ENCODE measurements around the gene SERPINB3. TPM values are rescaled to one million over a fixed set of nuclear protein-coding genes. Genes with fewer than 3 reads are reported as not detected.
"Not testable (repeated sequence)": the region's sequence is repeated elsewhere in the genome, so short reads cannot be mapped to it uniquely, and the experiment has no call there.

Gene SERPINB3
- total RNA-seq, 2 experiments from 2014 or later = not detected

DNA sequence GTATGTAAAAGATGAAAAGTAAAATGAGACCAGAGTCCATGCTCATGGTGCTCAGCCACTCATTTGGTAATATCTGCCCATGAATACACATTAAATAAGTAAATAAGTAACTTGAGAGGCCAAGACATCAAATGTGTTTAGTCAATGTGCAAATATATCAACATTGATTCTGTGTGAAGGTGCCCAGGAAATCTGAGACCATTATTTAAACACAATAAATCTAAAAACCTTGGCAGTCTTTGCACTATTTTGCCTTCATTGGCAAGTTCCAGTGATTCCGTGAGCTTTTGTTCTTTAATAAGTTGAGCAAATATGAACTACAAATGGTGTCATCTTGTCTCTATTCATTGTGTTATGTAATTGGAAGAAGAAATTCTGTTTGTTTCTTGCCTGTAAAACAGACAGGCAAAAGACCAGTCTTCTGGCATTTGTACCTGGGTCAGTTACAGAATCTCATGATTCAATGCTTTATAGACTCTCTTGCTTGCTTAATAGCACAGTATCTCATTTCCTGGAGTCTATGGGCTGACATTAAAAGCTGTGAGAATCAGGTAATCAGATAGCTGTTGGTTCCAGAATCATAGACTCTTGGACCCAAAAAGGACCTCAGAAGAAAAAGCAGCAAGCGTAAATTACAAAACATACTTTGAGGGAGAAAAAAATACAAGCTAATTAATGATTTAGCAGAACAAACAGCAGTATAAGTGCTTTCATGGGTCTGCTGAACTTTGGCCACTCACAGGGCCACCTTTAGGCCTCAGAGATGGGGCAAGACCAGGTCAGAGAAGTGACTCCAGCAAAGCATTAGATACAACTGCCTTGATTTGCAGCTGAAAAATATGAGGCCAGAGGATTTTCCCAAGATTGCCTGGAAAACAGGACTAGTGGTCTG, 20.0 kb upstream of the SERPINB3 start:
- ChIA-PET POLR2A (no interaction called here), CTCF (no interaction called here)
- Mint-ChIP-seq H3K4me3 (no peak overlapping the region), H3K4me1 (ENCODE audit: low read depth) (no peaks in the 10 kb centered on the region), H3K27me3 (peaks cover 2% of the 10 kb centered on the region), H3K36me3 (no peaks in the 10 kb centered on the region), H3K9me3 (no peaks in the 10 kb centered on the region), H3K27ac (no peak overlapping the region)
- no peak for DNase-seq
- intact Hi-C loops (cut with micrococcal nuclease) = no loop called here

DNA sequence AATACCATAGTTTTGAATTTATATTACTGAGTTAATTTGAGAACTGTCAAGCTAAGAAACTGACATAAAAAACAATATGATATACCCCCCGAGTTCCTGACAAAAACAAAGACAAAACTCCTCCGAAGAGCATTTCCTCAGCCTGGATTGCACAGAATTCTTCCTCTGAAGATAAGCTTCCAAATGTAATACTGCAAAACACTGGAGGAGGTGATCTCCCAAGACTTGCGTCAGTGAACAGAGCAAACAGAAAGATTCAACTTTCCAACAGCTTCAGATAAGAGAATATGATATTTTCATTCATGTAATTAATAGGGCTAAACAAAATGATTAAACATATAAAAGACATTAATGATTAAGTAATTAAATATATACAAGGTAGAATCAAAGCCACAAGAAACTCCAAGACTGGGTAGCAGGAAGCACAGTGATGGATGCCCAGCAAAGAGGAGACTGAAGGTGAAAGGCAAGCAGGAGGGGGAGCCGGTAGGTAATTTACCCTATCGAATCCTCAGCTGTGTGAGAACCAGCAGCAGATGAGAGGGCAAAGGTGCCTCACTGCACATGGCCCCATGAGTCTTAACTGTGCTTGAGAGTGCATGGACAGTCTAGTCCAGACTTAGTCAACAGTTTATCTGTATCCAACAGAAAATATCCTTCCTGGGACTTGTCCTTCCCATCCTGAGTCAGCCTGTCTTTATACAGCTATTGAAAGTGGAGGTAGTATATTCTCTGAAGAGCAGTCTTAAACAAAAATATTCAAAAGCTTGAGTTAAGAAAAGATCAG, 18.3 kb upstream of the SERPINB3 start:
- no peak overlapping the region for H3K27ac Mint-ChIP-seq
- no peak overlapping the region for H3K4me3 Mint-ChIP-seq
- no peaks in the 10 kb centered on the region for H3K4me1 Mint-ChIP-seq (ENCODE audit: low read depth)
- H3K9me3 Mint-ChIP-seq = no peaks in the 10 kb centered on the region
- peaks cover 2% of the 10 kb centered on the region for H3K27me3 Mint-ChIP-seq
- DNase-seq = no peak
- no peaks in the 10 kb centered on the region for H3K36me3 Mint-ChIP-seq
- POLR2A ChIA-PET = no interaction called here
- CTCF ChIA-PET = no interaction called here
- intact Hi-C loops (cut with micrococcal nuclease) = no loop called here

DNA sequence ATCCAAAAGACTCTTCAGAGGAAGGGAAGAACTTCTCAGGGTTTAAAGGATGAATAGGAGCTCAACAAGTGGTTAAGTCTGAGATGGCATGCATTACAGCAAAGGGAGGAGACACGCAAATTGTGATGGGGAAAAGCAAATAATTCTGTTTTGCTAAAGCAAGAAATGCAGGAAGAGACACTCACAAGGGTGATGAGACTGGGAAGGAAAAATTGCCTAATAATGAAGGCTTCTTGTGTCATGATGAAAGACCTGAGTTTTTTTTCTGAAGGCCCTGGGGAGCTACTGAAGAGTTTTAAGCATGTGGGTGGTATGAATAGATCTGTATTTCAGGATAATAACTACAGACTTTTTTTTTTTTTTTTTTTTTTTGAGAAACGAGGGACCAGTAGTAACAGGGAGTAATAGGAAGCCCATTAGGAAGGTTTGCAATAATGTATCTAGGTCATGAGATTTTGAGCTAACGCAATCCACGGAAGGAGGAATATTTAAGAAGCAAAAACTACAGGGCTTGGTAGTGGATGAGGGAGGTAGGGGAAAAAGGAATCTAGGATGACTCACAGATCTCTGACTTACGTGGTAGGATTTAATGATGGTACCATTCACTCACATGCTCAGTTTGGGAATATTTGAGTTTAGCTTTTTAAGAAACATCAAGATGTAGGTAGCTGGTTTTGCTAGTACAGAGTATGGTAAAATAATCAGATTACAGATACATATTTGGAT, 16.0 kb upstream of the SERPINB3 start:
- Mint-ChIP-seq H3K36me3 (no peaks in the 10 kb centered on the region), H3K9me3 (no peaks in the 10 kb centered on the region), H3K27me3 (no peaks in the 10 kb centered on the region), H3K27ac (no peak overlapping the region), H3K4me1 (ENCODE audit: low read depth) (no peaks in the 10 kb centered on the region), H3K4me3 (no peak overlapping the region)
- ChIA-PET POLR2A (no interaction called here), CTCF (no interaction called here)
- intact Hi-C loops (cut with micrococcal nuclease) = no loop called here
- DNase-seq = no peak

DNA sequence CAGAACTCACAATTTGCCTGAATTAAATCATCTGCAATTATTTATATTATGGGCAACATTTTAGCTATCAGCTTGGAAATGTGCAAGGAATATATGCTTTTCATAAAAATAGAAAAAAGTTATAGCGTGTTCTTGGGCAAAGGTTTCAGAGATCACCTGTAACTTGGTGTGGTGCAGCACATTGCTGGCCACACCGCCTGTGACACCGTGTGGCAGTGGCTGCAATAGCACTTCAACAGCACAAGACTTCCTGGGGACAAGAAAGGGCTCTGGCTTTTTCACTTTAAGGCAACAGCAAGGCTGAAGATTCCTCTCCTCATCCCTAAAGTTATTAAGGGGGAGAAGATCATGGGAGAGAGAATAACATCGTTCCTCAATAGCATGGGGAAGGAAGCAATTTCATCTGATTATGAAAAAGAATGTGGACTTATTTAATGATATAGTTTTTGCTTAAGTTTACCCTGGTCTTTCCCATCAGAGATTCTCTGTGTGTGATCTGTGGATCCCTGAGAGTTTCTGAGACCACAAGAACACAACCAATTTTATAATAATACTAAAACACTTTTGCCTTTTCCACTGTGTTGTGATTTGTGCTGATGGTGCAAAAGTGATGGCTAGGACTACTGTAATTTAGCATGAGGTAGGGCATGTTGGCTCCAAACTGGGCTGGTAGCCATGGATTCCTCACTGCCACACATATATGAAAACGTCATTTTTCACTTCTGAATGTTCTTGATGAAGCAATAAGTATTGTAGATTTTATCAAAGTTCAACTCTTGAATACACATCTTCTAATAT, 15.0 kb upstream of the SERPINB3 start:
- no peak overlapping the region for H3K27ac Mint-ChIP-seq
- H3K9me3 Mint-ChIP-seq = peaks cover 2% of the 10 kb centered on the region
- H3K36me3 Mint-ChIP-seq = no peaks in the 10 kb centered on the region
- ChIA-PET CTCF (no interaction called here), POLR2A (no interaction called here)
- no peaks in the 10 kb centered on the region for H3K4me1 Mint-ChIP-seq (ENCODE audit: low read depth)
- DNase-seq = no peak
- H3K4me3 Mint-ChIP-seq = no peak overlapping the region
- intact Hi-C loops (cut with micrococcal nuclease) = no loop called here
- H3K27me3 Mint-ChIP-seq = no peaks in the 10 kb centered on the region

DNA sequence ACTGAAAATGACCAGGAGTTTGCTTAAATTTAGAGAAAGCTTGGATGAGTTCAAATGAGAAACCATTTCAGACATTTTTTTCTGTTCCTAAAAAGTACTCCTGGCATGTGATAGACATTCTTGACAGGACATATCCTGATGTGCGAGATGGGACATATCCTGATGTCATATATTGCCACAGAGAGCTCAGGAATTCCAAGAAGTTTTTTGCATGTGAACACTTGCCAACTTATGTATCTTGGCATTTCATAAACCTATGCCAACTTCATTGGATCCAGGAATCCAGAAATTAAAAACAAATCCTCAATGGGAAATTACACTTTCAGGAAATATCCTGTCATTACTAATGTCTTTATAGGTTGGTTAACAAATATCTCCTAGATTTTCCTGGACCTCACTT, 2.9 kb upstream of the SERPINB3 start:
- intact Hi-C loops (cut with micrococcal nuclease) = no loop called here
- DNase-seq = no peak
- Mint-ChIP-seq H3K27ac (no peak overlapping the region), H3K4me1 (ENCODE audit: low read depth) (no peaks in the 10 kb centered on the region), H3K9me3 (no peaks in the 10 kb centered on the region), H3K36me3 (no peaks in the 10 kb centered on the region), H3K27me3 (no peaks in the 10 kb centered on the region), H3K4me3 (no peak overlapping the region)
- POLR2A ChIA-PET = no interaction called here
- CTCF ChIA-PET = no interaction called here

DNA sequence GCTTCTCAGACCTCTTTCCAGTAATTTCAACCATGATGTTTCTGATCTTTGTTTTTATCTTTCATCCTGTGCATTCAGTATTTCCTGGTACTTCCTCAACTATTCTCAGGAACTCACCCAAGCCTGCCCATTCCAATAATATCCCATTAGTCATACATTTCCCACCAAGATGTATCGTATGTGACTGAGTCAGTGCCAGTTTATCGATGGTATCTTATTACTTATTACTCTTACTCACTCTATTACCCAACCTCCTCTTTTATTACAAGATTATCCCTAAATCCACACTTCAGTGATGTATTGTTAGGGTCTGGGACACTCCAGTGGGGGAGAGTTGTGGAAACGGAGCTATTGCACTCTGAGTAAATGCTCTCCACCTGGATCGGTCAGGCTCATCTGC, 2.8 kb downstream of the SERPINB3 start:
- H3K36me3 Mint-ChIP-seq; H3K9me3 Mint-ChIP-seq; DNase-seq; H3K4me3 Mint-ChIP-seq; H3K27ac Mint-ChIP-seq; intact Hi-C loops (cut with micrococcal nuclease); H3K27me3 Mint-ChIP-seq; POLR2A ChIA-PET; CTCF ChIA-PET; H3K4me1 Mint-ChIP-seq (ENCODE audit: low read depth): not testable (repeated sequence)

DNA sequence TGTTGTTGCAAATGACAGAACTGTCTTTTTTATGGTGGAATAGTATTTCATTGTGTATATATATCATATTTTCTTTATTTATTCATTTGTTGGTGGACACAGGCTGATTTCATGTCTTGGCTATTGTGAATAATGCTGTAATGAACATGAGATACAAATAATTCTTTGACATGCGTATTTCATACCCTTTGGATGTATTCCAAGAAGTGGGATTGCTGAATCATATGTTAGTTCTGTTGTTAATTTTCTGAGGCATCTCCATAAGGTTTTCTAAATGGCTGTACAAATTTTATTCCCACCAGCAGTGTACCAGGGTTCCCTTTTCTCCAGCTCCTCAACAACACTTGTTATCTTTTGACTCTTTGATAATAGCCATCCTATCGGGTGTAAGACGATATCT, 11.4 kb downstream of the SERPINB3 start:
- H3K27me3 Mint-ChIP-seq; H3K27ac Mint-ChIP-seq; CTCF ChIA-PET; H3K4me1 Mint-ChIP-seq (ENCODE audit: low read depth); intact Hi-C loops (cut with micrococcal nuclease); DNase-seq; POLR2A ChIA-PET; H3K4me3 Mint-ChIP-seq; H3K36me3 Mint-ChIP-seq; H3K9me3 Mint-ChIP-seq: not testable (repeated sequence)

DNA sequence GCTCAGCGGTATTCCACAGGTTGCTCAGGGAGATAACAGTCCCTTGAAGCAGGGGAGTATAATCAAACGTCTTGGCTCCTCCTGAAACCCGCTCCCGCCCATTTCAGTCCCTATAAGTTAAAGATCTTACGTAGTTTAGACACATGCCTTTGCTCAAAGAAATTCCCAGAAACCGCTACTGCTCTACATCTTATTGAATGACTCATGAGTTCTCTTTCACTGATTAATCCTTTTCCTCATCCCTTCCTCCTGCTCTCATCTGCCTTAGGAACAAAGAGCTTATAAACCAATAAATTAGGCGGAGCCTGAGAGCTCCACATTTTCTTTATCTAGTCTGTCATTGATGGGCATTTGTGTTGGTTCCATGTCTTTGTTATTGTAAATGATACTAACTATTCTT, 13.5 kb downstream of the SERPINB3 start:
- ChIA-PET CTCF (no interaction called here), POLR2A (no interaction called here)
- no peaks in the 10 kb centered on the region for H3K4me1 Mint-ChIP-seq (ENCODE audit: low read depth)
- H3K9me3 Mint-ChIP-seq = no peaks in the 10 kb centered on the region
- no peak for DNase-seq
- no peaks in the 10 kb centered on the region for H3K36me3 Mint-ChIP-seq
- H3K27ac Mint-ChIP-seq = no peak overlapping the region
- intact Hi-C loops (cut with micrococcal nuclease) = no loop called here
- H3K27me3 Mint-ChIP-seq = no peaks in the 10 kb centered on the region
- no peak overlapping the region for H3K4me3 Mint-ChIP-seq

DNA sequence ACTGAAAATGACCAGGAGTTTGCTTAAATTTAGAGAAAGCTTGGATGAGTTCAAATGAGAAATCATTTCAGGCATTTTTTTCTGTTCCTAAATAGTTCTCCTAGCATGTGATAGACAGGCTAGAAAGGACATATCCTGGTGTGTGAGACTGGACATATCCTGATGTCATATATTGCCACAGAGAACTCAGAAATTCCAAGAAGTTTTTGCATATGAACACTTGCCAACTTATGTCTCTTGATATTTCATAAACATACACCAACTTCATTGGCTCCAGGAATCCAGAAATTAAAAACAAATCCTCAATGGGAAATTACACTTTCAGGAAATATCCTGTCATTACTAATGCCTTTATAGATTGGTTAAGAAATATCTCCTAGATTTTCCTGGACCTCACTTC, 14.8 kb downstream of the SERPINB3 start:
- DNase-seq = no peak

DNA sequence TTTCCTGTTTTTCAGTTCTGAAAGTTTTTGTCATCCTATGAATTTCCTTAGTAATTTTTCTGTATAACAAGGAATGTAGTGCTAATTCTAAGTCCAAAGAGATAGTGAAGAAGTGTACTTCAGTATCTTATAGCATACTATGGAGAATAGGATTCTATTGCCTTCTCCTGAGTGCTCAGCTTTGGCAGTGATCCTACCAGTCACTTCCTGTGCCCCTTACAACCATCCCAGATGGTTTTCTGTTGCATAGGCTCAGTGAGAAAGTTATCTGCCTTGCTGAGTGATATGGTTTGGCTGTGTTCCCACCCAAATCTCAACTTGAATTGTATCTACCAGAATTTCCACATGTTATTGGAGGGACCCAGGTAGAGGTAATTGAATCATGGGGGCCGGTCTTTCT, 17.0 kb downstream of the SERPINB3 start:
- H3K36me3 Mint-ChIP-seq; DNase-seq; H3K27me3 Mint-ChIP-seq; intact Hi-C loops (cut with micrococcal nuclease); H3K27ac Mint-ChIP-seq; H3K4me3 Mint-ChIP-seq; H3K4me1 Mint-ChIP-seq (ENCODE audit: low read depth); POLR2A ChIA-PET; H3K9me3 Mint-ChIP-seq; CTCF ChIA-PET: not testable (repeated sequence)

More for the DNA sequence above, 14.8 kb downstream of the SERPINB3 start:
- Mint-ChIP-seq H3K27me3 (no peaks in the 10 kb centered on the region), H3K9me3 (no peaks in the 10 kb centered on the region), H3K4me3 (no peak overlapping the region), H3K4me1 (ENCODE audit: low read depth) (no peaks in the 10 kb centered on the region), H3K36me3 (no peaks in the 10 kb centered on the region), H3K27ac (no peak overlapping the region)
- ChIA-PET CTCF (no interaction called here), POLR2A (no interaction called here)
- intact Hi-C loops (cut with micrococcal nuclease) = no loop called here

DNA sequence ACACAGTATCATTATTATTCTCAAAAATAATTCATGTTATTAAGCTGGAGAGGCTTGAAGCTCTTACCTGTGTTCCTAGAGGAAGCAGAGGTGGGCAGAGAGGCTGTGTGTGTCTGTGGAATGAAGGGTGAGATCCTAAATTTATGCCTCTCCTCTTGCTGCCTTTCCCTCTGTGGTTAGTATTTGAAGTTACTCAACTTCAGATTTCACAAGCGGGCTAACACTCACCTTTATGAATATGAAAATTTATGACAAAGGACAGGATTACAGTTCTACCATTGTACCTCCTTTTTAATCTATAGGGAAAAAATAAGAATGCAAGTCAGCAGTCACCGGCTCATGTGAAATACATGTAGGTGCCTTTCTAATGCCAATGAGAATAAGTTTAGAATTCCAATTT, 17.6 kb downstream of the SERPINB3 start, which contains the start of gene SERPINB4:
Gene SERPINB4, minus strand, starts transcription at position 115 of the 400 bp plus-strand sequence. CDS start 679 bp downstream, outside the sequence.
- DNase-seq; H3K36me3 Mint-ChIP-seq; H3K27ac Mint-ChIP-seq; H3K9me3 Mint-ChIP-seq; H3K4me3 Mint-ChIP-seq; intact Hi-C loops (cut with micrococcal nuclease); H3K27me3 Mint-ChIP-seq; CTCF ChIA-PET; POLR2A ChIA-PET; H3K4me1 Mint-ChIP-seq (ENCODE audit: low read depth): not testable (repeated sequence)
